ENCODE results near the gene CCDC107. TPM values are rescaled to one million over a fixed set of nuclear protein-coding genes. Genes with fewer than 3 reads are reported as not detected.

Gene CCDC107
- total RNA-seq, 2 experiments from 2014 or later, result 32.7 to 36.3 TPM

GRCh38 chr9:35708146-35708545 is 50.1 kb downstream of the CCDC107 start:
- H3K27ac Mint-ChIP-seq, result no peak overlapping the region
- ATAC-seq (ENCODE audit: low read depth) (no peak), DNase-seq (no peak)
- no peaks in the 10 kb centered on the region for H3K4me1 Mint-ChIP-seq
- H3K9me3 Mint-ChIP-seq, result no peaks in the 10 kb centered on the region
- POLR2A ChIA-PET, result no interaction called here
- H3K4me3 Mint-ChIP-seq, result no peak overlapping the region
- H3K27me3 Mint-ChIP-seq, result no peaks in the 10 kb centered on the region
- H3K36me3 Mint-ChIP-seq, result peaks cover 51% of the 10 kb centered on the region

DNA sequence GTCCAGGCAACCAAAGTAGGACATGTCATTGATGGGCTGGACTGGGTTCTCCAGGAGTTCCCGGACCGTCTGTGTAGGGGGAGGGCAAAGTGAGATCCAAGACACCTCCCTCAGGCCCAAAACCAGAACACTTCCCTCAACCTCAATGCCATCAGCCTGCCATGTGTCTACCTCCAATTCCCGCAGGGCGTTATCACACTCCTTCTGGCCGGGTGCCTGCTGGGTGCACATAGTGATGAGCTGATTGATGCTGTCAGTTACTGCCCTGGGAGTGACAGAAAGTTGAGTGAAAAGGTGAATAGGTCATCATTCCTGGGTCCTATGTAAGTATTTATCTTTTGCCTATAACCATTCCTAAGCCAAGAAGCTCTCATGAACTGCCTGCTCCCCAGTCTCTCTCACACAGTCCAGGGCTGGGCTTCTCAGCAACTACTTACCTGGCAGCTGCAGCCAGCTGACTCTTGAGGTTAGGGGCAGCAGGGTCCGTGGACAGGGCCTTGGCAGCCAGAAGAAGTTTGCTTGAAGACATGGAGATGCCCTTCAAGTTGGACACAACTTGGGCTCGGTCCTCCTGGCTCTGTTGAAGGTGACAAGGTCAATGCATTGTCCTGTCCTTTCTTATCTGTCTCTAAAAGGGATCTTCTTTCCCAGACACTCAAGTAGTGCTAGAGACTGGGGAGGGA is 52.9 kb downstream of the CCDC107 start:
- DNase-seq (no peak), ATAC-seq (ENCODE audit: low read depth) (no peak)
- POLR2A ChIA-PET, result no interaction called here
- no peaks in the 10 kb centered on the region for H3K4me1 Mint-ChIP-seq
- no peaks in the 10 kb centered on the region for H3K27me3 Mint-ChIP-seq
- H3K4me3 Mint-ChIP-seq, result no peak overlapping the region
- H3K27ac Mint-ChIP-seq, result no peak overlapping the region
- H3K9me3 Mint-ChIP-seq, result no peaks in the 10 kb centered on the region
- H3K36me3 Mint-ChIP-seq, result peaks cover 44% of the 10 kb centered on the region

Small RNA genes within 50 kb of the gene (microRNA-seq; reads per million reads assigned to microRNA genes)
- not detected for gene MIR6852

Other genes starting within 250 kb of the CCDC107 start
- gene RUSC2, start 168.2 kb upstream of the CCDC107 start, total RNA-seq, result 1 to 10 TPM; 2.1 to 2.3 TPM
- gene TESK1, start 53.0 kb upstream of the CCDC107 start, total RNA-seq, result 10 to 100 TPM; 42.2 to 42.8 TPM
- gene CD72, start 39.9 kb upstream of the CCDC107 start, total RNA-seq, result 10 to 100 TPM; 15.3 to 18.4 TPM
- gene SIT1, start 7.4 kb upstream of the CCDC107 start, total RNA-seq, result 100 to 1,000 TPM; 174 to 195 TPM
- gene RMRP, start 273 bp upstream of the CCDC107 start, total RNA-seq, result over 10,000 TPM; 10,447 to 10,452 TPM
- gene ARHGEF39, start 6.9 kb downstream of the CCDC107 start, total RNA-seq, result 10 to 100 TPM; 13.1 to 13.4 TPM
- gene CA9, start 15.6 kb downstream of the CCDC107 start, total RNA-seq, result 1 to 10 TPM in 1 of 2 experiments, under 1 TPM in 1; 0.86 to 1.2 TPM
- 10 to 100 TPM; 35.7 to 36.9 TPM for gene TPM2, start 31.6 kb downstream of the CCDC107 start, total RNA-seq
- gene TLN1, start 73.9 kb downstream of the CCDC107 start, total RNA-seq, result 100 to 1,000 TPM; 381 to 388 TPM
- 10 to 100 TPM; 21.1 to 24.1 TPM for gene CREB3, start 74.4 kb downstream of the CCDC107 start, total RNA-seq
- gene GBA2, start 90.9 kb downstream of the CCDC107 start, total RNA-seq, result 10 to 100 TPM; 60.1 to 62.2 TPM
- 10 to 100 TPM; 26.9 to 29.1 TPM for gene RGP1, start 91.0 kb downstream of the CCDC107 start, total RNA-seq
- not detected for gene MSMP, start 96.0 kb downstream of the CCDC107 start, total RNA-seq
- gene NPR2, start 133.3 kb downstream of the CCDC107 start, total RNA-seq, result 10 to 100 TPM; 13.5 to 13.7 TPM
- 1 to 10 TPM; 3.4 to 4.6 TPM for gene SPAG8, start 154.0 kb downstream of the CCDC107 start, total RNA-seq
- 10 to 100 TPM; 54.3 to 56.4 TPM for gene HINT2, start 156.8 kb downstream of the CCDC107 start, total RNA-seq
- gene FAM221B, start 170.4 kb downstream of the CCDC107 start, total RNA-seq, result not detected
- 1 to 10 TPM; 5.9 to 6.1 TPM for gene TMEM8B, start 170.9 kb downstream of the CCDC107 start, total RNA-seq
- gene OR13J1, start 212.1 kb downstream of the CCDC107 start, total RNA-seq, result not detected
- gene HRCT1, start 247.9 kb downstream of the CCDC107 start, total RNA-seq, result not detected

Measured in activated naive CD8-positive, alpha-beta T cell treated with anti-CD3 and anti-CD28 coated beads, Interleukin-2, amount 10 ng/mL, durations not matched to agents 7 days and 5 days (primary cell).